Activated naive CD4-positive, alpha-beta T cell treated with anti-CD3 and anti-CD28 coated beads, Interleukin-2, amount 50 U/mL, for 24 hours (primary cell): ENCODE measurements around the gene GRID2.

ENCODE experiments used
- H3K27ac Mint-ChIP-seq: one replicate; pipeline ENCODE4 v1.8.0; 2021; ENCODE audit warnings: mild to moderate bottlenecking, mixed read lengths
- H3K27me3 Mint-ChIP-seq: one replicate; pipeline ENCODE4 v1.8.0; 2021; ENCODE audit warnings: mixed read lengths
- H3K36me3 Mint-ChIP-seq: one replicate; pipeline ENCODE4 v1.8.0; 2021; ENCODE audit warnings: mixed read lengths
- H3K4me1 Mint-ChIP-seq: one replicate; pipeline ENCODE4 v1.8.0; 2021; ENCODE audit warnings: mixed read lengths
- H3K4me3 Mint-ChIP-seq: one replicate; pipeline ENCODE4 v1.8.0; 2021; ENCODE audit warnings: mild to moderate bottlenecking, mixed read lengths
- H3K9me3 Mint-ChIP-seq: one replicate; pipeline ENCODE4 v1.8.0; 2021; ENCODE audit warnings: mixed read lengths

GRID2 gene

GRCh38 chr4:93501244-93501643 lies 1197.5 kb downstream of the GRID2 start:
- Mint-ChIP-seq H3K4me3 (no peak overlapping the region), H3K36me3 (no peaks in the 10 kb centered on the region), H3K27ac (no peak overlapping the region), H3K9me3 (no peaks in the 10 kb centered on the region), H3K27me3 (no peaks in the 10 kb centered on the region), H3K4me1 (no peaks in the 10 kb centered on the region)

- Mint-ChIP-seq H3K36me3 (no peaks in the 10 kb centered on the region), H3K27ac (no peak overlapping the region), H3K4me3 (no peak overlapping the region), H3K9me3 (no peaks in the 10 kb centered on the region), H3K4me1 (no peaks in the 10 kb centered on the region), H3K27me3 (no peaks in the 10 kb centered on the region)
Observed at GRCh38 chr4:93501946-93502345, 1198.2 kb downstream of the GRID2 start.

GRCh38 chr4:93502991-93503390 lies 1199.2 kb downstream of the GRID2 start:
- no peaks in the 10 kb centered on the region for H3K9me3 Mint-ChIP-seq
- H3K27me3 Mint-ChIP-seq = no peaks in the 10 kb centered on the region
- no peaks in the 10 kb centered on the region for H3K36me3 Mint-ChIP-seq
- no peaks in the 10 kb centered on the region for H3K4me1 Mint-ChIP-seq
- H3K4me3 Mint-ChIP-seq = no peak overlapping the region
- no peak overlapping the region for H3K27ac Mint-ChIP-seq

GRCh38 chr4:93513851-93514250 lies 1210.1 kb downstream of the GRID2 start:
- Mint-ChIP-seq H3K27ac (no peak overlapping the region), H3K9me3 (peaks cover 13% of the 10 kb centered on the region), H3K36me3 (no peaks in the 10 kb centered on the region), H3K4me1 (no peaks in the 10 kb centered on the region), H3K27me3 (no peaks in the 10 kb centered on the region), H3K4me3 (no peak overlapping the region)

- Mint-ChIP-seq H3K27me3 (no peaks in the 10 kb centered on the region), H3K9me3 (peaks cover 13% of the 10 kb centered on the region), H3K36me3 (no peaks in the 10 kb centered on the region), H3K4me1 (no peaks in the 10 kb centered on the region), H3K4me3 (no peak overlapping the region), H3K27ac (no peak overlapping the region)
Observed at GRCh38 chr4:93515208-93515607, 1211.4 kb downstream of the GRID2 start.

DNA sequence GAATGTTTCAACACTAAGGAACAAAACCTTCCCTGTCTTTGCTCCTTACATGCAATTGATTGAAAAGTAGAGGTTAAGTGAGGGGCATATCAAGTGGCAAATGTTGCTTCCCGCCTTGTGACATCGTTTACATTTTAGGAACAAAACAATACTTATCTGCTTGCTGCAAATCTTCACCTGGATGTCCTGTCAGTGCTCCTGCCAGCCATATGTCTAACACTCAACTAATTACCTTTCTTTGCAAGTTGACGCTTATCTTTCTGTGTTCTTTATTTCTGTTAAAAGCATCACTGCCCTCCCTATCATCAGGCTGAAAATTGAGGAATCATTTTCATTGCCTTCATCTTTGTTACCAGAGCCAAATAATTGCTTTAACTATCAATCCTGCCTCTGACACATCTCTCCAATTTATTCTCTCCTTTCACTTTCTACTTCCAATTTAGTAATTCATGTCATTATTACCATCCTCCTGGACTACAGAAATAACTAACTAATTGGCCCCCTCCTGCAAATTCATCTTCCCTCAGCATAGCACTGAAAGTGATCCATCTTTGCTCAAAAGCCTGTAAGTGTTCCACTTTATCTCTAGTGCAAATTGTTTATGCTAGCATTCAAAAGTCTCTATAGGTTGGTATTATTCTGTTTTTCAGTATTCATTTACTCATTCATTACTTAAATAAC lies 1226.1 kb downstream of the GRID2 start:
- no peak overlapping the region for H3K27ac Mint-ChIP-seq
- H3K27me3 Mint-ChIP-seq = no peaks in the 10 kb centered on the region
- H3K4me1 Mint-ChIP-seq = no peaks in the 10 kb centered on the region
- no peak overlapping the region for H3K4me3 Mint-ChIP-seq
- H3K36me3 Mint-ChIP-seq = no peaks in the 10 kb centered on the region
- H3K9me3 Mint-ChIP-seq = peaks cover 4% of the 10 kb centered on the region

DNA sequence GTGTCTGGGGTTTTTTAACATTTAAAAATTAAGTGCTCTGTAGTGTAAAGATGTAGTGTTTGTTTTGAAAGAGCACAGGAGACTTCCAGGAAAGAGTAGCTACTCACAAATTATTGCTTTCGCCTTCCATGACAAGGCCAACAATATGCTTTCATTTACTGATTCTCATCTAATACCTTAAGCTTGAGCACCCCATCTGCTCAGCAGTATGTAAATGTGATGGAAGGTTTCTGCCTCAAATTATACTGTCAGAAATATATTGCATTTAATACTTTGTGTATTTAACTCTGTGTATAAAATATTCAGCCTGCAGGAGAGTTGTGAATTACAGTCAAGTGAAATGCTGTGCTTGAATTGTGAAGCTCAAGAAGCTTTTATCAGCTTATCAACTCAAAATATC lies 1228.5 kb downstream of the GRID2 start:
- Mint-ChIP-seq H3K27ac (no peak overlapping the region), H3K4me3 (no peak overlapping the region), H3K27me3 (no peaks in the 10 kb centered on the region), H3K36me3 (no peaks in the 10 kb centered on the region), H3K4me1 (no peaks in the 10 kb centered on the region), H3K9me3 (peaks cover 4% of the 10 kb centered on the region)

- Mint-ChIP-seq H3K27me3 (no peaks in the 10 kb centered on the region), H3K4me1 (no peaks in the 10 kb centered on the region), H3K27ac (no peak overlapping the region), H3K4me3 (no peak overlapping the region), H3K9me3 (no peaks in the 10 kb centered on the region), H3K36me3 (no peaks in the 10 kb centered on the region)
Observed at GRCh38 chr4:93540562-93540961, 1236.8 kb downstream of the GRID2 start.

GRCh38 chr4:93561842-93562241 lies 1258.1 kb downstream of the GRID2 start:
- no peaks in the 10 kb centered on the region for H3K36me3 Mint-ChIP-seq
- H3K4me1 Mint-ChIP-seq = no peaks in the 10 kb centered on the region
- no peaks in the 10 kb centered on the region for H3K9me3 Mint-ChIP-seq
- H3K27me3 Mint-ChIP-seq = no peaks in the 10 kb centered on the region
- H3K4me3 Mint-ChIP-seq = no peak overlapping the region
- no peak overlapping the region for H3K27ac Mint-ChIP-seq

DNA sequence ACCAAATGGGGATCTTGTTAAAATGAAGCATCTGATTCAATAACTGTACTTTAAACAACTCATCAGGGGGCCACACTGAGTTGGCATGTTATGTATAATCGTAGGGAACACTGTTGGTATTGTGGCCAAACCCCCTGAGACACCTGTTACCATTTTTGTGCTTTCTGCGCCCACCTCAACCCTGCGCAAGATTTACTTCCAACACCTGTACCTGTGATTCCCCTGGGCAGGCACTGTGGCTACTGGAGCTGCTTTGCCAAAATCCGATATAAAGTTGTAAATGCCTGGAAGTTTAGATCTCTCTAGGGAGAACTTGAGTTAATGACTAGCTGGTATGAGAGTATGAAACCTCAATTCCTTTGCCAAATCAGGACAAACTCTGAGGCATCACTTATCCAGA lies 1265.0 kb downstream of the GRID2 start:
- no peaks in the 10 kb centered on the region for H3K4me1 Mint-ChIP-seq
- no peak overlapping the region for H3K4me3 Mint-ChIP-seq
- H3K36me3 Mint-ChIP-seq = no peaks in the 10 kb centered on the region

DNA sequence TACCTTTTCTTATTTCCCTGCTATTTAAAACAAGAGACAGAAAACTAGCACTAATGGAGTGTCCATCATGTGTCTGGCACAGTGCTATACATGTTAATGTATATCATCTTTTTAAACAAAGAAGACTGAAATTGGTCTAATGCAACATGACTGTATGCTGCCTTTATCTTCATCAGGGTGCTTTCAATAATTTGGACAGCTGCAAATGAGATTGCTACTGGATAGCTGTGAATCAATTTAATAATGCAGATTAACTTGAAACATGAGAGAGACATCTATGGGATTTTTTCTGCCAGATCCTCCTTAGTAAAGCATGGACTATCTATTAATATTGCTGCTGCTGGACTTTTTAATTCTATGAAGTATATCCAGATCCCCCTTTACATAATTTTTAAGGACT lies 1269.5 kb downstream of the GRID2 start:
- Mint-ChIP-seq H3K9me3 (no peaks in the 10 kb centered on the region), H3K27ac (no peak overlapping the region), H3K4me1 (no peaks in the 10 kb centered on the region), H3K36me3 (no peaks in the 10 kb centered on the region), H3K4me3 (no peak overlapping the region), H3K27me3 (no peaks in the 10 kb centered on the region)

More for the DNA sequence above, 1265.0 kb downstream of the GRID2 start:
- Mint-ChIP-seq H3K27ac (no peak overlapping the region), H3K9me3 (no peaks in the 10 kb centered on the region), H3K27me3 (no peaks in the 10 kb centered on the region)

DNA sequence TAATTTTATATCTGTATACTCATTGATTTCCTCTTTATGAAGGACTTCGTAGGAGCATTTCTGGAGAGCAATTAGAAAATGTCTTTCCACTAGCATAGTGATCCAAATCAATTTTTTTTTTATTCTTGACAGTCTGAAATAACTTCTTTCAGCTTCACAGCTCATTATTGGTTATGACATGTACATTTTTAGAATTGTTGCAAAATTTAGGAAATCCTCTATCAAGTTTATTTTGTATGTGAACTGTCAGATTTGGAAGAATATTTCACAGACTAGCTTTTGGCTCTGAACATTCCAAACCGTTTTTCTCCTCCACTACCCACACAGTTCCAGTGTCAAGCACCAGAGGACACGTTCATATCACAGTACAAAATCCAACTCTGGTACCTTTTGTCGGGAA lies 1275.2 kb downstream of the GRID2 start:
- H3K4me3 Mint-ChIP-seq = no peak overlapping the region
- no peaks in the 10 kb centered on the region for H3K36me3 Mint-ChIP-seq
- no peaks in the 10 kb centered on the region for H3K4me1 Mint-ChIP-seq
- no peak overlapping the region for H3K27ac Mint-ChIP-seq
- H3K27me3 Mint-ChIP-seq = no peaks in the 10 kb centered on the region
- H3K9me3 Mint-ChIP-seq = peaks cover 5% of the 10 kb centered on the region

DNA sequence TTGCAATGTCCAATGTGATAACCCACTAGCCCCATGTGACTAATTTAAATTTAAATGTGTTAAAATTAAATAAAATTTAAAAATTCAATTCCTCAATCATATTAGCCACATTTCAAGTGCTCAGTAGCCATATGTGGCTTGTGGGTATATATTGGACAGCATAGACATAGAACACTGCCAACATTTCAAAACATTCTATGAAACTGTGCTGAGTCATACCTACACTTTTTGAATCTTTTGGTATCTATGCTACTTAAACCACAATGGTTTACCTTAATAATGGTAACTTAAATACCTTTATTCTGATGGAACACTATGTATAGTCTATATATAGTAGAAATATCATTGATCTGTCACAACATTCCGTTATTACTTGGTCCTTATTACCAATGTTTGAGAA lies 1301.4 kb downstream of the GRID2 start:
- no peaks in the 10 kb centered on the region for H3K27me3 Mint-ChIP-seq
- no peak overlapping the region for H3K4me3 Mint-ChIP-seq
- H3K36me3 Mint-ChIP-seq = no peaks in the 10 kb centered on the region
- H3K4me1 Mint-ChIP-seq = no peaks in the 10 kb centered on the region
- H3K9me3 Mint-ChIP-seq = peaks cover 5% of the 10 kb centered on the region
- H3K27ac Mint-ChIP-seq = no peak overlapping the region

DNA sequence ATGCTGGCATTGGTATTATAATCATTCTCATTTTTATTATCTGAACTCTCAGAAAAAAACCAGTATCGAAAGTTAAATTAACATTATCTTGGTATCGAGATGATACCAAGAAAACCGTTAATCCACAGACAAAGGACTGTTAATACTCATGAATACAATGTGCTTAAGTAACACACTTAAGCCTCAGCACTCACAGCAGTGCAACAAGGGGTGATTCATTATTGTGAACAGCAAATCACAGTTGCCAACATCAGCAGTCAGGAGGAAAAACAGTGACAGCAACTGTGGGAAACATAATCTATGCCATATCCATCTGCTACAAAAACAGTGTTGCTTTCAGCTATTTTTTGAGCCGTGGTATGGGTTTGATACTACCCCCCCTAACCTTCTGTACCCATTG lies 1313.8 kb downstream of the GRID2 start:
- Mint-ChIP-seq H3K27ac (no peak overlapping the region), H3K27me3 (no peaks in the 10 kb centered on the region), H3K4me1 (no peaks in the 10 kb centered on the region), H3K9me3 (no peaks in the 10 kb centered on the region), H3K36me3 (no peaks in the 10 kb centered on the region), H3K4me3 (no peak overlapping the region)

- Mint-ChIP-seq H3K36me3 (no peaks in the 10 kb centered on the region), H3K4me3 (no peak overlapping the region), H3K9me3 (peaks cover 10% of the 10 kb centered on the region), H3K27me3 (no peaks in the 10 kb centered on the region), H3K4me1 (no peaks in the 10 kb centered on the region), H3K27ac (no peak overlapping the region)
Observed at GRCh38 chr4:93633721-93634120, 1330.0 kb downstream of the GRID2 start.

- H3K4me3 Mint-ChIP-seq = no peak overlapping the region
- H3K27me3 Mint-ChIP-seq = no peaks in the 10 kb centered on the region
- H3K36me3 Mint-ChIP-seq = no peaks in the 10 kb centered on the region
- H3K4me1 Mint-ChIP-seq = no peaks in the 10 kb centered on the region
- H3K9me3 Mint-ChIP-seq = peaks cover 10% of the 10 kb centered on the region
- no peak overlapping the region for H3K27ac Mint-ChIP-seq
Observed at GRCh38 chr4:93635943-93636342, 1332.2 kb downstream of the GRID2 start.

GRCh38 chr4:93645120-93645519 lies 1341.4 kb downstream of the GRID2 start:
- H3K4me3 Mint-ChIP-seq = no peak overlapping the region
- H3K36me3 Mint-ChIP-seq = no peaks in the 10 kb centered on the region
- no peaks in the 10 kb centered on the region for H3K27me3 Mint-ChIP-seq
- no peak overlapping the region for H3K27ac Mint-ChIP-seq
- H3K9me3 Mint-ChIP-seq = no peaks in the 10 kb centered on the region
- no peaks in the 10 kb centered on the region for H3K4me1 Mint-ChIP-seq
